Muscle of back (tissue), 11 donors: ENCODE data around the gene GPC2. TPM values are rescaled to one million over a fixed set of nuclear protein-coding genes. Genes with fewer than 3 reads are reported as not detected.
"Not testable (repeated sequence)": the region's sequence is repeated elsewhere in the genome, so short reads cannot be mapped to it uniquely, and the experiment has no call there.

Source experiments
- DNase-seq, 3 donors: peaks; one replicate each; pipeline versions ENCODE4 v3.0.0 to v3.0.0-alpha.2; 2013
- polyA plus RNA-seq, 10 donors: library from polyadenylated mRNA; unstranded; fragments of 120-200 nt; gene quantifications; one replicate each; pipeline ENCODE4 v1.2.1, GENCODE V29; 2013; ENCODE audit not compliant: insufficient read length in 10 of 10

Gene GPC2
- polyA plus RNA-seq, 10 donors, result 4.0 to 8.6 (median 5.9) TPM

DNA sequence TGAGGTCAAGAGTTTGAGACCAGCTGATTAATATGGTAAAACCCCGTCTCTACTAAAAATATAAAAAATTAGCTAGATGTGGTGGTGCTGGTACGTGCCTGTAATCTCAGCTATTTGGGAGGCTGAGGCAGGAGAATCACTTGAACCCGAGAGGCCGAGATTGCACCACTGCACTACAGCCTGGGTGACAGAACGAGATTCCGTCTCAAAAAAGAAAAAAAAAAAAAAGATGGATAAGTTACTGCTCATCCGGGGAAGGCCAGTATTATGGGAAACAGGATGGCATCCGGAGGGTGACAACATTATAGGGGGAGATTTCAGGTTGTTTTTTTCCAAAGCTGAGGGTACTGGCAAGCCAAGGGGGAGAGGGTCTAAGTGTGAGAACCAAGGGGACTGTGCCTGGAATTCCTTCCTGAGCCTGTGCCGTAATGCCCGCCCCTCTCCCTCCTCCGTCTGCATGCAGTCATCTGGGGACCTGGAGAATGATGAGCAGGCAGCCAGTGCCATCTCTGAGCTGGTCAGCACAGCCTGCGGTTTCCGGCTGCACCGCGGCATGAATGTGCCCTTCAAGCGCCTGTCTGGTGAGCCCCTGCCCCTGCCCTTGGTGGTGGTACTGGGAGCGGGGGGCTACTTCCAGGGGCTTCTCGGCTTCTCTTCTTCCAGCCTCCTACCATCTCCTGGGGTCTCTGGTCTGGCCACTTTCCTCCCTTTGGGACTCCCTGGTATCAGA, 24.1 kb downstream of the GPC2 start:
- DNase-seq, result no peak

- no peak for DNase-seq
Observed at GRCh38 chr7:100152404-100152803, 24.8 kb downstream of the GPC2 start.

DNA sequence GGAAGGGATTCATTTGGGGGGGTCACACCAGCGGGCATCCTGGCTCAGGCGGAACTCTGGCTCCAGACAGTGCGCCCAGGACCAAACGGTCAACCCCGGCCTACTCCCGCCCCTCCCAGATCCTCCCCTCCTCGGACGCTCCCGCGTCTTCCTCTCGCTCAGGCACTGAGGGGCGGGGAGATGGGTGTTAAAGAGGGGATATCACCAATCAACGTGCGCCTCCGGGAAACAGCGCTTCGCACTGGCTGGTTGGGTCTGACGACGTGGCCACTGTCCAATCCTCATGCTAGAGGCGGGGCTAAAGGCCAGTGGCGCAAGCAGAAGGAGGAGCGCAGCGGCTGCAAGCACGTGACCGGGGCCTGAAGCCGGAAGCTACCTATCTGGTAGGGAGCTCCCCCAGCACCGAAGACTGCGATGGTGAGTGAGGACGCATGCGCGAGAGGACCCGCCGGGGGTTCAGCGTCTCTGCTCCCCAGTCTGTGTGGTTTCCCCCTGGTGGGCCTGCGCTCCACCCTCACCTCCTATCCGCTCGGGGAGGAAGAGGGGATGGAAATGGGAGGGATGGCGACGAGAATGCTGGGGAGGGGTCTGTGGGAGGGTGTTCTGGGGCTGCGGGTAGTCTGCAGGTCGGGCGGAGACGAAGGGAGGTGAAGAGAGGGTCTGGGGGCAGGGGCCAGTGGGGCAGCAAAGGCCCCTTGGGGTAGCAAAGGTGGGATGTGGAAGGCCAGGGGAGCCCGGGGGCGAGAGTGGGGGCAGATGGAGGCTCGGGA, 28.4 kb downstream of the GPC2 start, which contains the start of gene LAMTOR4:
TSS of gene LAMTOR4 (plus strand) at position 360 of the 770 bp plus-strand sequence. CDS start at position 415, 55 bp downstream.
- peak; percentile 99 to 100 (median 99) for DNase-seq

DNA sequence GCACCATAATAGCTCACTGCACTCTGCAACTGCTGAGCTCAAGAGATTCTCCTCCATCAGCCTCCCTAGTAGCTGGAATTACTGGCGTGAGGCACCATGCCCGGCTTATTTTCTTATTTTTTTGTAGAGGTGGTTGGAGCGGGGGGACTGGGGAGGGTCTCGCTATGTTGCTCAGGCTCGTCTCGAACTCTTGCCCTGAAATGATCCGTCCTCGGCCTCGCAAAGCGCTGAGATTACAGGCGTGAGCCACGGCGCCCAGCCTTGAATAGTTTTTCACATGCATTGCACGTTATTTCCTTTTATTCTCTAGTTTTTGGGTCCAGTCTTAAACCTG, 29.0 kb downstream of the GPC2 start:
- DNase-seq, result no peak

GRCh38 chr7:100147278-100147677, 29.9 kb downstream of the GPC2 start:
- DNase-seq, result no peak

- DNase-seq, result not testable (repeated sequence)
Observed at GRCh38 chr7:100146350-100146749, 30.8 kb downstream of the GPC2 start.

DNA sequence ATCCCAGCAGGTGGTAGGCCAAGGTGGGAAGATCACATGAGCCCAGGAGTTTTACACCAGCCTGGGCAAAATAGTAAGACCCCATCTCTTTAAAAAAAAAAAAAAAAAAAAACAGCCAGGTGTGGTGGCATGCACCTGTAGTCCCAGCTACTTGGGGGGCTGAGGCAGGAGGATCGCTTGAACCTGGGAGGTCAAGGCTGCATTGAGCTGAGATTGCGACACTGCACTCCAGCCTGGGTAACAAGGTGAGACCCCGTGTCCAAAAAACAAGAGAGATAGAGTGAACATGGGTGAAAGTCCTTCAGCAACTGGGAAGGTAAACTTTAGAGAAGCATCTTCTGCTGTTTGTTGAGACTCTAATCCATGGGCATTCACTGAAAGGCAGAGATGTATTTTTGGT, 34.7 kb downstream of the GPC2 start:
- DNase-seq, result no peak

- DNase-seq, result no peak
Observed at GRCh38 chr7:100141555-100141949, 35.6 kb downstream of the GPC2 start.

DNA sequence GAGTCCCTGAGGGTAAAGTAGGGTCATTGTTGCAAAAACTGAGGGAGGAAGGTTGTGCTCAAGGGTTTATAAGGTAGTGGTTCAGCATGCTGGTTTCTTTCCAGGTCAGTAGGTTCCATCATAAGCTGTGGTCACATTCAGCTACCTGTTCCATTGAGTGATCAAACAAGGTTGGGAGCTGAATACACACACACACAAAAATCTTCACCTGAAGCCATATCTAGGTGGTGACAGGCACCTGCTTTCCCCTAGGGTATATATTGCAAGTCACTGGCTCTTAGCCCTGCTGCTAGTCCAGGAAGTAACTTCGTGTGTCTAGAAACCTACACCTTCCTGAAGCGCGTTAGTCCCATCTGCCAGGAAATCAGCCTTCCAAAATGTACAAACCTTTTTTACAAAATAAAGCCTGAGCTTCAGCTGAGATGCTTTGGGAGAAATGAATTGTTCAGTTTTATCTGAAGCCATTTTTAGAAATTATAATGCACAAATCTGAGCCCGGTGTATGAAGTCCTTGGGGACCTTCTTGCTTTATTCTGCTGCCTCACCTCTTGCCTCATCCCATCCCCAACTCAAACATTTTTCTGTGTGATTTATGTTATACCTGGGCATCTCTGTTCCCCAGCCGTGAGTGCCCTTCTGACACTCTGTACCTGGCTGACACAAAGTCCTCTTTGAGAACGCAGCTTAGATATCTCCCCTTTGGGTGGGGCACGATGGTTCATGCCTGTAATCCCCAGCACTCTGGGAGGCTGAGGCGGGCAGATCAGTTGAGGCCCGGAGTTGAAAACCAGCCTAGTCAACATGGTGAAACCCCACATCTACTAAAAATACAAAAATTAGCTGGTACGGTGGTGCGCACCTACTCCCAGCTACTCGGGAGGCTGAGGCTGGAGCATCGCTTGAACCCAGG, 39.1 kb downstream of the GPC2 start:
- no peak for DNase-seq

DNA sequence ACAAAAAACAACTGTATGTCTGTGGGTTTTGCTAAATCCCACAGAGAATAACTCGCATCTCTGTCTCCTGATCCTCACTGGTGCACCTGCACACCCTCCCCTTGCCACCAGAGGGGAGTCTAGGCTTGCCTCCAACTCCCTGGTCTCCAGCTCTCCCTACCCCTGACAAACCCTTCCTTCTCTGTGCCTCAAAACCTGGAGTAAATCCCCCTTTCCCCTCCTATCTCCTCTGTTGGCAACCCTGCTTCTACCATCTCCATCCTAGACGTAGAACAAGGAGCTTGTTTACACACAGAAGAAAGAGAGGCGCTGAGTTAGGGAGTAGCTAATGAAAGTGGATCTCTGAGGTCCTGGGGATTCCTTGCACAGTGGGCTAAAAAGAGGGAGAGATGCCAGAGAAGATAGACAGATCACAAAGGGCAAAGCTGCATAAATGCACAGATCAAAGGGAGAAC, 44.5 kb downstream of the GPC2 start:
- DNase-seq, result peak in 2 of 3 donors; percentile 59 to 72

DNA sequence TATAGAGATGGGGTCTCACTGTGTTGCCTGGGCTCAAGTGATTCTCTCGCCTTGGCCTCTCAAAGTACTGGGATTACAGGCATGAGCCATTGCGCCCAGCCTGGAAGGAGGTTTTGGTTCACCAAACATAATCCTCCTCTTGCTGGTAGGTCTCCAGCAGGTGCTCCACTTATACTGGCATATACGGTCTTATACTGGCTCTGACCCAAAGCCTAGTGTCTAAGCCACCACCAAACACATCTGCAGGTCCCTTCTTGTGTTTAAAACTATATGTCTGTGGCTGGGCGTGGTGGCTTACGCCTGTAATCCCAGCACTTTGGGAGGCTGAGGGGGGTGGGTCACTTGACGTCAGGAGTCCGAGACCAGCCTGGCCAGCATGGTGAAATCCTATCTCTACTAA, 45.1 kb downstream of the GPC2 start:
- DNase-seq, result no peak

DNA sequence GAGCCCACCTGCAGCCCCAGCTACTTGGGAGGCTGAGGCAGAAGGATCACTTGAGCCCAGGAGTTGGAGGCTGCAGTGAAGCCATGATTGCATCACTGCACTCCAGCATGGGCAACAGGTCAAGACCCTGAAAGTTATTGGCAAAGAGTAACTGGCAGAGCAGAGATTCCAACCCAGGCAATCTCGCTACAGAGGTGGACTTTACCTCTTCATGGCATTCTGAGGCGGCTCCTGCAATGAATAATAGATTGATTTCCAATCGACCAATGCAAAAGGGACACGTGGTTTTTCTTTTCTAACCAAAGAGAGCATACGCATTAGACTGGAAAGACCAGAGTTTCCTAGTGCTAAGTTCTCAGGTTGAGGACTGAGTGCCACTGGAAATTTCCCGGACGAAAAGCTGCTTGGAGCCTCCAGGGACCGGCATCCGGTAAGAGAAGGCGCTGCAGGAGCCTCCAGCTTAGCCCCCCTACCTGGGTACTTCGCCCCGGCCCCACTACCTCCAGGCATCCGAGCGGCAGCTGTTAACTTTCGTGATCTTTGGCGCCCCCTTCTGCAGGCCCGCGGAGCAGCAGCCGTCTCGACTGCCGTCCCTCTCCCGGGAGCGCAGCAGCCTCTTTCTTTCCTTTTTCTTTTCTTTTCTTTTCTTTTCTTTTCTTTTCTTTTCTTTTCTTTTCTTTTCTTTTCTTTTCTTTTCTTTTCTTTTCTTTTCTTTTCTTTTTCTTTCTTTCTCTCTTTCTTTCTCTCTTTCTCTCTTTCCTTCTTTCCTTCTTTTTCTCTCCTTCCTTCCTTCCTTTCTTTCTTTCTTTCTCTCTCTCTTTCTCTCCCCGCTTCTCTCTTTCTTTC, 46.4 kb downstream of the GPC2 start:
- peak in 2 of 3 donors; percentile 75 to 88 for DNase-seq

GRCh38 chr7:100130220-100130607, 47.0 kb downstream of the GPC2 start:
- DNase-seq, result not testable (repeated sequence)

- DNase-seq, result no peak
Observed at GRCh38 chr7:100128637-100128963, 48.6 kb downstream of the GPC2 start.

DNA sequence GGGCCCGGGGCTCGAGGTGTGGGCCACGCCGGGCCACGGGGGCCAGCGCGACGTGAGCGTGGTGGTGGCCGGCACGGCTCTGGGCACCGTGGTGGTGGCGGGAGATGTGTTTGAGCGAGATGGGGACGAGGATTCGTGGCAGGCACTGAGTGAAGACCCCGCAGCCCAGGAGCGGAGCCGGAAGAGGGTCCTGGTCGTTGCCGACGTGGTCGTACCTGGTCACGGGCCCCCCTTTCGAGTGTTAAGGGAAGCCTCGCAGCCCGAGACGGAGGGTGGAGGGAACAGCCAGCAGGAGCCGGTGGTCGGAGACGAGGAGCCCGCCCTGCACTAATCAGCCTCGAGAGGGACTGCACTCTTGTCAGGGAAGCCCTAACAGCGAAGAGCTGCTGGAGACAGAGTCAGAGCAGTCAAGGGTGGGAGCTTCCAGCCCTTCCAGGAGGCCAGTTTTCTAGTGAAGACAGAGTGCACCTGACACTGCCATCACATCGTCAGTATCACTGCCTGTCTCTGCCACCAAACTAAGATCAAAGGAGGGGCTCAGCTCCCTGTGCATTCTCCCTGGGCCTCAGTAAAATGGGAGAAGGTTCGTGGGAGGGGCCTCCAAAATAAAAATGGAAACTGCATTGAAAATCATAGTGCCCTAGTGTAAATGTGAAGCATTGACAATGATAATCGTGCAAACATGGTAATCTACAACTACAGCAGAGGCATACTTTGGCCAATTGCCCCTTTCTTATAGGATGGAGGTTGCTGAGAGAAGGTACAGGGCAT, 49.1 kb downstream of the GPC2 start:
- DNase-seq, result peak in 1 of 3 donors; percentile 78

DNA sequence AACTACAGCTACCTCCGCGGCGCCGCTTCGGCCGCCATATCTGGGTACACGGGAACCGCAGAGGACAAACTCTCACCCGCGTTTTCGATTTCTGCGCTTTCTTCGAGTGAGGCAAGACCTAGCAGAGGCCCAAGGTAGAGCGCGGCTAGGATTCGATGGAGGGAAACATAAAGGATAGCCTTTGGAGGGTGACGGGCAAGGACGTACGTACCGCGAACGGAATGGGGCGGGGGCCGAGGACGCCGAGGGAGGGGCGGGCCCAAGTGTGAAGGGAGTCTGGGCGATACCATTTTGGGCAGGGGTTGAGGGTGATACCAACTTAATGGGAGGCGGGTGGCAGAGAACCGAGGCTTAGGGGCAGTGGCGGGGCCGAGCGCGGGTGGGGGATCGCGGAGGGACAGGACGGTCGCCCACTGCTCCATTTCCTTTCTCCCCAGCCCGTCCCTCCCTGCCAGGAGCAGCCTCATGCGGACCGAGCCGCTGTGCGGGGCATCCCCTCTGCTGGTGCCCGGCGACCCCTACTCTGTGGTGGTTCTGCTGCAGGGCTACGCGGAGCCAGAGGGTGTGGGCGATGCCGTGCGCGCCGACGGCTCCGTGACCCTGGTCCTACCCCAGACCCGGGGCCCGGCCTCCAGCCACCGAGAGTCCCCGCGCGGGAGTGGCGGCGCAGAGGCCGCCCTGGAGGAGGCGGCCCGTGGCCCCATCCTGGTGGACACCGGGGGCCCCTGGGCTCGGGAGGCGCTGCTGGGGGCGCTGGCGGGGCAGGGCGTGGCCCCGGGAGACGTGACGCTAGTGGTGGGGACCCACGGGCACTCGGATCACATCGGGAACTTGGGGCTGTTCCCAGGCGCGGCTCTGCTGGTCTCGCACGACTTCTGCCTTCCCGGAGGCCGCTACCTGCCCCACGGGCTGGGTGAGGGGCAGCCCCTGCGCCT, 50.0 kb downstream of the GPC2 start, which contains the start of gene MBLAC1:
TSS of gene MBLAC1 (plus strand) at position 37 of the 935 bp plus-strand sequence. CDS start at position 466, 429 bp downstream.
- DNase-seq, result peak; percentile 94 to 97 (median 95)

DNA sequence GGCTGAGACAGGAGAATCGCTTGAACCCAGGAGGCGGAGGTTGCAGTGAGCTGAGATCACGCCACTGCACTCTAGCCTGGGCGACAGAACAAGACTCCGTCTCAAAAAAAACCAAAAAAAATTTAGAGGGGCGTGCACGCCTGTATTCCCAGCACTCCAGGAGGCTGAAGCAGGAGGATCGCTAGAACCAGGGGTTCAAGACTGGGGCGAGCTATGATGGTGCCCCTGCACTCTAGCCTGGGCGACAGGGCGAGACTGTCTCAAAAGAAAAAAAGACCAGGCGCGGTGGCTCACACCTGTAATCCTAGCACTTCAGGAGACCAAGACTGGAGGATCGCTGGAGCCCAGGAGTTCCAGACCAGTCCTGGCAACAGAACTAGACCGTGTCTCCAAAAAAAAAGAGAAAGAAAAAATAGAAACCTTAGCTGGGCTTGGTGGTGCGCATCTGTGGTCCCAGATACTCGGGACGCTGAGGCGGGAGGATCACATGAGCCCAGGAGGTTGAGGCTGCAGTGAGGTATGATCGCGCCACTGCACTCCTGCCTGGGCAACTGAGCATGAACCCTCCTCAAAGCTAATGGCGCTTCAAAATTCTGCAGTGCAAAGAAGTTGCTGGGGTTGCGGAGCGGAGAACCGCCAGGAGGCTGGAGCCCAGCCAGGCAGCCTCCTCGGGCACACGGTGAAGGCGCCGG, 50.8 kb downstream of the GPC2 start:
- no peak for DNase-seq
